Activated naive CD4-positive, alpha-beta T cell treated with anti-CD3 and anti-CD28 coated beads for 36 hours (primary cell): ENCODE data around the gene EEF2KMT. TPM values are rescaled to one million over a fixed set of nuclear protein-coding genes. Genes with fewer than 3 reads are reported as not detected.
"Not testable (repeated sequence)": the region's sequence is repeated elsewhere in the genome, so short reads cannot be mapped to it uniquely, and the experiment has no call there.

Experiments
- CTCF ChIA-PET: fragments of 350-600 bp; sonication (Branson Sonifier 250); formaldehyde crosslinking; loops from one replicate; lab custom pipeline; 2021; ENCODE audit warnings: antibody characterized with exemption; lab: Charles Lee
- DNase-seq: peaks from one replicate; pipeline ENCODE4 v3.0.0-alpha.2; 2020
- H3K27ac Mint-ChIP-seq: one replicate; pipeline ENCODE4 v1.8.0; 2021; ENCODE audit warnings: mild to moderate bottlenecking, mixed read lengths
- H3K27me3 Mint-ChIP-seq: one replicate; pipeline ENCODE4 v1.8.0; 2021; ENCODE audit warnings: low read depth, mixed read lengths
- H3K36me3 Mint-ChIP-seq: one replicate; pipeline ENCODE4 v1.8.0; 2021; ENCODE audit warnings: low read depth, mixed read lengths
- H3K4me1 Mint-ChIP-seq: one replicate; pipeline ENCODE4 v1.8.0; 2021; ENCODE audit warnings: low read depth, mixed read lengths
- H3K4me3 Mint-ChIP-seq: one replicate; pipeline ENCODE4 v1.8.0; 2021; ENCODE audit warnings: mild to moderate bottlenecking, moderate library complexity, mixed read lengths
- H3K9me3 Mint-ChIP-seq: one replicate; pipeline ENCODE4 v1.8.0; 2021; ENCODE audit warnings: mixed read lengths
- intact Hi-C: fragments of 100-400 bp; cut with micrococcal nuclease; formaldehyde crosslinking; loops from one replicate; pipeline ENCODE4 v1.15.1; 2023
- total RNA-seq, 2 experiments: library from RNA; stranded (reverse); gene quantifications; one replicate each; pipeline ENCODE4 v1.2.3, GENCODE V29; 2021

Gene EEF2KMT
- total RNA-seq, 2 experiments from 2014 or later: 13.8 to 14.2 TPM

- no peaks in the 10 kb centered on the region for H3K36me3 Mint-ChIP-seq
- H3K27me3 Mint-ChIP-seq: peaks cover 2% of the 10 kb centered on the region
- H3K4me3 Mint-ChIP-seq: no peak overlapping the region
- no peak for DNase-seq
- CTCF ChIA-PET: no interaction called here
- no peaks in the 10 kb centered on the region for H3K9me3 Mint-ChIP-seq
- H3K27ac Mint-ChIP-seq: no peak overlapping the region
- intact Hi-C loops: no loop called here
- no peaks in the 10 kb centered on the region for H3K4me1 Mint-ChIP-seq
These were observed 11.0 kb upstream of the EEF2KMT start for GRCh38 chr16:5108505-5109158.

GRCh38 chr16:5105039-5105438 is 7.4 kb upstream of the EEF2KMT start:
- H3K27ac Mint-ChIP-seq, H3K4me1 Mint-ChIP-seq, DNase-seq, intact Hi-C loops, H3K27me3 Mint-ChIP-seq, H3K4me3 Mint-ChIP-seq, H3K36me3 Mint-ChIP-seq, H3K9me3 Mint-ChIP-seq: not testable (repeated sequence)
- CTCF ChIA-PET: interaction anchor here (0.7 kb wide), 1 partner anchor 93 kb away, joined by 5 read pairs; no protein-coding TSS in a partner anchor

GRCh38 chr16:5103296-5104032 is 5.9 kb upstream of the EEF2KMT start:
- H3K4me1 Mint-ChIP-seq, CTCF ChIA-PET, H3K27ac Mint-ChIP-seq, H3K9me3 Mint-ChIP-seq, H3K27me3 Mint-ChIP-seq, DNase-seq, intact Hi-C loops, H3K4me3 Mint-ChIP-seq, H3K36me3 Mint-ChIP-seq: not testable (repeated sequence)

- Mint-ChIP-seq H3K4me3 (peak overlapping the region; percentile 85), H3K4me1 (peaks cover 22% of the 10 kb centered on the region)
- H3K27ac Mint-ChIP-seq, H3K27me3 Mint-ChIP-seq, H3K36me3 Mint-ChIP-seq, H3K9me3 Mint-ChIP-seq, CTCF ChIA-PET, DNase-seq: not testable (repeated sequence)
- intact Hi-C loops: loop anchor here (10.0 kb wide), 1 partner anchor 564 kb away; the partner anchor contains the start of gene CDIP1
These were observed 1.6 kb upstream of the EEF2KMT start for GRCh38 chr16:5099174-5099573.

GRCh38 chr16:5098221-5099159 is 895 bp upstream of the EEF2KMT start:
- H3K27ac Mint-ChIP-seq: peak overlapping the region; percentile 85
- not testable (repeated sequence) for H3K36me3 Mint-ChIP-seq, H3K9me3 Mint-ChIP-seq, H3K27me3 Mint-ChIP-seq
- peak; percentile 72 for DNase-seq
- peaks cover 22% of the 10 kb centered on the region for H3K4me1 Mint-ChIP-seq
- CTCF ChIA-PET: interaction anchor here (0.6 to 0.8 kb wide), 2 partner anchors 14 to 42 kb away, joined by 3 to 4 read pairs; no protein-coding TSS in a partner anchor
- peak overlapping the region; percentile 85 for H3K4me3 Mint-ChIP-seq
- intact Hi-C loops: loop anchor here (1.0 to 10.0 kb wide), 3 partner anchors 65 to 564 kb away; partner anchors contain the start of genes CDIP1, NAGPA and SEC14L5

GRCh38 chr16:5097061-5097469 is 530 bp downstream of the EEF2KMT start:
- intact Hi-C loops: loop anchor here (1.0 to 10.0 kb wide), 5 partner anchors 26 to 562 kb away; partner anchors contain the start of genes ALG1, CDIP1, GLYR1 and UBN1
- CTCF ChIA-PET, H3K9me3 Mint-ChIP-seq, H3K27me3 Mint-ChIP-seq, H3K36me3 Mint-ChIP-seq: not testable (repeated sequence)
- peak overlapping the region; percentile 77 for H3K27ac Mint-ChIP-seq
- H3K4me1 Mint-ChIP-seq: peaks cover 26% of the 10 kb centered on the region
- peak overlapping the region; percentile 85 for H3K4me3 Mint-ChIP-seq
- peak; percentile 53 for DNase-seq

- H3K36me3 Mint-ChIP-seq, CTCF ChIA-PET, H3K9me3 Mint-ChIP-seq, DNase-seq, H3K27me3 Mint-ChIP-seq: not testable (repeated sequence)
- peak overlapping the region; percentile 85 for H3K4me3 Mint-ChIP-seq
- H3K27ac Mint-ChIP-seq: peak overlapping the region; percentile 77
- intact Hi-C loops: loop anchor here (1.0 to 10.0 kb wide), 5 partner anchors 25 to 562 kb away; partner anchors contain the start of genes ALG1, CDIP1, GLYR1 and UBN1
- peaks cover 28% of the 10 kb centered on the region for H3K4me1 Mint-ChIP-seq
These were observed 1.0 kb downstream of the EEF2KMT start for GRCh38 chr16:5096437-5097060.

GRCh38 chr16:5095145-5095830 is 2.3 kb downstream of the EEF2KMT start:
- intact Hi-C loops: loop anchor here (10.0 kb wide), 1 partner anchor 560 kb away; the partner anchor contains the start of gene CDIP1

GRCh38 chr16:5093746-5094145 is 3.8 kb downstream of the EEF2KMT start:
- H3K27me3 Mint-ChIP-seq, DNase-seq, H3K27ac Mint-ChIP-seq, CTCF ChIA-PET, H3K36me3 Mint-ChIP-seq, H3K9me3 Mint-ChIP-seq, H3K4me3 Mint-ChIP-seq: not testable (repeated sequence)
- intact Hi-C loops: loop anchor here (10.0 kb wide), 1 partner anchor 559 kb away; the partner anchor contains the start of gene CDIP1
- peaks cover 25% of the 10 kb centered on the region for H3K4me1 Mint-ChIP-seq

More at GRCh38 chr16:5095145-5095830, 2.3 kb downstream of the EEF2KMT start:
- H3K4me3 Mint-ChIP-seq, H3K9me3 Mint-ChIP-seq, H3K36me3 Mint-ChIP-seq, H3K27ac Mint-ChIP-seq, CTCF ChIA-PET, H3K27me3 Mint-ChIP-seq: not testable (repeated sequence)
- DNase-seq: peak; percentile 40
- H3K4me1 Mint-ChIP-seq: peaks cover 28% of the 10 kb centered on the region

- not testable (repeated sequence) for H3K36me3 Mint-ChIP-seq, H3K27ac Mint-ChIP-seq, H3K27me3 Mint-ChIP-seq, H3K4me3 Mint-ChIP-seq, H3K9me3 Mint-ChIP-seq, DNase-seq
- CTCF ChIA-PET: interaction anchor here (0.7 to 1.5 kb wide), 3 partner anchors 21 to 37 kb away, joined by 3 to 4 read pairs (median 3); partner anchors contain the start of gene ALG1
- peaks cover 25% of the 10 kb centered on the region for H3K4me1 Mint-ChIP-seq
- intact Hi-C loops: loop anchor here (10.0 kb wide), 1 partner anchor 558 kb away; the partner anchor contains the start of gene CDIP1
These were observed 4.5 kb downstream of the EEF2KMT start for GRCh38 chr16:5093081-5093480.

GRCh38 chr16:5090592-5090991 is 7.0 kb downstream of the EEF2KMT start:
- not testable (repeated sequence) for H3K9me3 Mint-ChIP-seq
- intact Hi-C loops: loop anchor here (10.0 kb wide), 1 partner anchor 556 kb away; the partner anchor contains the start of gene CDIP1

More at GRCh38 chr16:5090592-5090991, 7.0 kb downstream of the EEF2KMT start:
- H3K36me3 Mint-ChIP-seq: peaks cover 12% of the 10 kb centered on the region
- not testable (repeated sequence) for H3K4me3 Mint-ChIP-seq, H3K27me3 Mint-ChIP-seq, H3K27ac Mint-ChIP-seq, DNase-seq
- CTCF ChIA-PET: interaction anchor here (0.7 kb wide), 1 partner anchor 42 kb away, joined by 3 read pairs; no protein-coding TSS in a partner anchor
- H3K4me1 Mint-ChIP-seq: peaks cover 11% of the 10 kb centered on the region
